ENCODE measurements around the gene ATXN1.

The ATXN1 gene

GRCh38 chr6:16533721-16534136 is 227.5 kb downstream of the ATXN1 start:
- no peak for DNase-seq (ENCODE audit: low read depth)

DNA sequence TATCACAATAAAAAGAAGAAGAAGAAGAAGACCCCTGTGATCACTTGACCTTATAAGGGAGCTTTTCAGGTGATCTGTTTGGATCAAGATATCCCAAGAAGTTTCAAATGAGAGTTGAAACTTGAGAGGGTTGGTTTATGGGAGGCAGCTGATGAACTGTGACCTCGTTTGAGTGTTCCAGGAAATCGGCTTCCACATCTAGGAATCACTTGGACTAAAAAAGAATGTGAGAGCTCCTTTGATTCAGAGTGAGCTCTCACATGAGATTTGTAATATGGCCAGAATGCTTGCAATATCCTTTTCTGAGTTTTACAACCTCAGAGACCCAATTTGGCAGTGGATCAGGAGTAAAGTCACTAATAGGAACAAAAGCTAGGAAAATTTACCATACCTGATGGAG is 228.1 kb downstream of the ATXN1 start:
- no peak for DNase-seq (ENCODE audit: low read depth)

DNA sequence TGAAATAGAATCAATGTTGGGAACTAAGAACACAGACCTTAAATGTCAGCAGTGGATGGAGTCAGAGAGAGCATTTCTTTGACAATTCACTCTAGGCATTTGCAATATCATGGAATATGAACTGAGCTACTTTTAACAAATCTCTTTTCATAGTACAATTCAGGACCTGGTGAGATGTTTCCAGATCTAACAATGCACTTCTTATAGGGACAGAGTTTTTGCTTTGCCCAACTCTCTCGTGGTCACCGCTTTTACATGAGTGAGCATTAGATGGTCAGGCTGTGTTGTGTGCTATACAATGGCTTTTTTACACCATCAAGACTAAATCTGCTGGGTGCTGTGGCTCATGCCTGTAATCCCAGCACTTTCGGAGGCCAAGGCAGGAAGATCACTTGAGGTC is 233.6 kb downstream of the ATXN1 start:
- no peak for DNase-seq (ENCODE audit: low read depth)

DNA sequence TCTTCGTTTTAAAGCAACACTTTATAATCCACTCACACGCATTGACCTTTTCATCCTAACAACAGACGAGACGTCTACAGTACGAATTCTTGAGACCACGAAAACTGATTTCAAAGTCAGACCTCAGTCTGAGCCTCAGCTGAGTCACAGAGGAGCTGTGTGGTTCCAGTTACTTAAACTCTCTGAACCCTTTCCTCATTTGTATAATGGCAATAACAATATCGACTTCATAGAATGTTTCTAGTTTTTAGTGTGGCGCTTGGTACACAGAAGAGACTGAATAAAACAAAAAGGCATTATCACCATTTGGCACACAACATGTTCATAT is 236.9 kb downstream of the ATXN1 start:
- DNase-seq (ENCODE audit: low read depth): no peak

- DNase-seq (ENCODE audit: low read depth): no peak
These were observed 237.5 kb downstream of the ATXN1 start for GRCh38 chr6:16523606-16524379.

DNA sequence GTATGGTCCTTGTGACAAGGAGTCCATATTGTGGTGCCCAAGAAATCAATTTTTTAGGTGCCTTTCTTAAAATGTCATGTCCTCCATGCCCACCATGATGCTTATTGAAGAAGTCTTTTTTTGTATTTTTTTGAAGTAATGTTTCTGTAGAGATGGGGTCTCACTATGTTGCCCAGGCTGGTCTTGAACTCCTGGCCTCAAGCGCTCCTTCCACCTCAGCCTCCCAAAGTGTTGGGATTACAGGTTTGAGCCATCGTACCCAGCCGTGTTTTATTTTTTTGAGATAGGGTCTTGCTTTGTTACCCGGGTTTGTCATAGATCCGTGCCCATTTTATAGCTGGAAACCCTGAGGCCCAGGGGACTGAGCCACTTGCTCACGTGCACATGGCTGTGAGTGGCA is 238.3 kb downstream of the ATXN1 start:
- DNase-seq (ENCODE audit: low read depth): no peak

GRCh38 chr6:16521528-16521927 is 239.7 kb downstream of the ATXN1 start:
- DNase-seq (ENCODE audit: low read depth): no peak

GRCh38 chr6:16519265-16520242 is 241.7 kb downstream of the ATXN1 start:
- no peak for DNase-seq (ENCODE audit: low read depth)

- no peak for DNase-seq (ENCODE audit: low read depth)
These were observed 243.0 kb downstream of the ATXN1 start for GRCh38 chr6:16518265-16518664.

- DNase-seq (ENCODE audit: low read depth): no peak
These were observed 247.0 kb downstream of the ATXN1 start for GRCh38 chr6:16514249-16514648.

DNA sequence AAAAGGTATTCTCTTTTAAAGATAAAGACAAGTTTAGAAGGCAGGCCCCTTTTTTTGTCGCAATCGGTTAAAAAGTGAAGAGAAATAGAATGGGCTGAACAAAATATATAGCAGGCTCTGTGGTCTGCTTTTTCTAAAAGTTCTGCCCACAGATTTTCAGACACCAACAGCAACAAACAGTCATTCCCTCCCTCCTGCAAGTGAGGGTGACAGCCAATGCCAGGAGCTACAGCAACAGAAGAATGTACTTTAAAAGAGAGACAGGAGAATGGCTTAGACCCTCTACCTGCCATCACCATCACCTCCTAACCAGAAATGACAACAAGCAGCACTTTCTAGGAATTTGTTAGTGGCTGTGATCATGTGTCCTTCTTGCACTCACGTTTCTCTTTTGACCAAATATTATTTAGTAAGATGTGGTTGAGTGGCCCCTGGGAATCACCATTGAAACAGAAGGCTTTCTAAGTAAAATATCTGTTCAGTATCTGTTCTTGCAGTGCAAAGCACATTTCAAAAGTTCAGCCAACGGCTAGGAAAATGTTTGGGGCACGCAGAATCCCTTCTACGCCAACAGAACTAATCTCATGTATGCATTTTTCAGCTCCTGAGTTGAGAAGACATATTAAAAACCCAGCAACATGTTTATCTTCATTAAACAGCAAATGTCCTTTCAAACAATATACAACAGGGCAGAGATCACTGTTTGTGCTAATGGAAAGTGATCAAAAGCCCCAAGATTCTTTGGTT is 248.5 kb downstream of the ATXN1 start:
- DNase-seq (ENCODE audit: low read depth): no peak

- no peak for DNase-seq (ENCODE audit: low read depth)
These were observed 249.4 kb downstream of the ATXN1 start for GRCh38 chr6:16511723-16512489.

- DNase-seq (ENCODE audit: low read depth): no peak
These were observed 250.1 kb downstream of the ATXN1 start for GRCh38 chr6:16511040-16511660.

- DNase-seq (ENCODE audit: low read depth): no peak
These were observed 251.0 kb downstream of the ATXN1 start for GRCh38 chr6:16510245-16510644.

DNA sequence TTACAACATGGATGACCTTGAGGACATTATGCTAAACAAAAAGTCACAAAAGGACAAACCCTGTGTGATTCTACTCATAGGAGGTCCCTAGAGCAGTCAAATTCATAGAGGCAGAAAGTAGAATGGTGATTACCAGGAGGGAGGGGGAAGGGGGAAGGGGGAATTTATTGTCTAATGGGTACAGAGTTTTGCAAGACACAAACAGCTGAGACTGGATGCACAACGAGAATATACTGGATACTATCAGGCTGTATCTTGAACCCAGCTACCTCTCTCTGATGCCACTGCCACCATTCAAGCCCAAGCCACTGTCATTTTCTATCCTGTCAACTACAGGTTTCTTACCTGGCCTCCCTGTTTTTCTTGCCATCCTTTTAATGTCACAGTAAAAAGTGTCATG is 252.3 kb downstream of the ATXN1 start:
- DNase-seq (ENCODE audit: low read depth): no peak

- no peak for DNase-seq (ENCODE audit: low read depth)
These were observed 255.4 kb downstream of the ATXN1 start for GRCh38 chr6:16505711-16506357.

GRCh38 chr6:16504609-16505008 is 256.7 kb downstream of the ATXN1 start:
- DNase-seq (ENCODE audit: low read depth): no peak

DNA sequence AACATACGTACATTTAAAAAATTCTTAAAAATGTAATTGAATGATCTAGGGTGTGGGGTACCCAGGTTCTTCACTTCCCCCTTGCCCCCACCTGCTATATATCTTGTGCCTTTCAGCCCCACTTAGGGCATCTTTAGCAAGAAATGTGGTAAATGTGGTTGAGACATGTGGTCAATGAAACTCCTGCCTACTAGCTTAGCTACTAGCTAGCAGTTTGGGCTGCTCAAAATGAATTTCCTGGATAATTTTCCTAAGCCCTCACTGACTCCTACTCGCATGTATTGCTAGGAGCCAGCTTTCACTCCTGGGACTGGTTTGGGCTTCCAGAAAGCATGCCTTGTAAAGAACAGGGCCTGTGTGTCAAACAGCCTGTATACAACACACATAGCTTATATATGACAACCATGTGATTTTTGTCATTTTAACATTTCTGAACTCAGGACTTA is 257.3 kb downstream of the ATXN1 start:
- no peak for DNase-seq (ENCODE audit: low read depth)

DNA sequence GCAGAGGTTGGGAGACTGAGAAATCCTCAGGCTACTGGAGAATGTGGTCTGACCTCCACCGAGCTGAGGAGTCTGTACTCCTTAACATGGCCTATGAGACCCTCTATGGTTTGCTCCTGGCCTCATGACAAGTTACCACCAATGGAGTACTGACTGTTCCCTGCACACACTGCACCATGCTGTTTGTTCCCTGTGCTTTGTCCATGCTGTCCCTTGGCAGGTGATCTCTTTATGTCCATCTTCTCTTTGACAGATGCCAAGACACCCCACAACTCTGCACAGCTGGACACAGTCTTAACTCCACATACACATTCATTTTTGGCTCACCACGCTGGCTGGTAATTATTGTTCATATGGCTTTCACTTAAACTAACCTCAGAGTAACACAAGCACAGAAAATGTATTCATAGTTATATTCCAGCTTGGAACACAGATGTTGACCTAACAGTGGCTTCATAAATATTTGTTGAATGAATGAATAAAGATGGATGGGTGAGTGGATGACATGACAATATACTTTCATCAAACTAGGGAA is 258.0 kb downstream of the ATXN1 start:
- DNase-seq (ENCODE audit: low read depth): no peak

DNA sequence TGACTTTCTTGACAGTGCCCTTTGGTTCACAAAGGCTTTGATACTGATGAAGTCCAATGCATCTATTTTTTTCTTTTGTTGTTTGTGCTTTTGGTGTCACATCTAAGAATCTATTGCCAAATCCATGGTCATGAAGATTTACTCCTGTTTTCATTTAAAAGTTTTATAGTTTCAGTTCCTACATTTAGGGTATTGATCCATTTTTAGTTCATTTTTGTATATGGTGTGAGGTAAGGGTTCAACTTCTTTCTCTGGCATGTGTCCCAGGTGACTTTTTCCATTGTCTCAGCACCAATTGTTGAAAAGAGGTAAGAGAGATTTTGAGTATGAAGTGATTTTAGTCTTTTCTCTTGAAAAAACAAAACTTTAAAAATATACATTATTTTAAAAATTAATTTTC is 262.3 kb downstream of the ATXN1 start:
- no peak for DNase-seq (ENCODE audit: low read depth)
